HepG2 (cell line): ENCODE results near the gene PHF23. TPM values are rescaled to one million over a fixed set of nuclear protein-coding genes. Genes with fewer than 3 reads are reported as not detected.

Source experiments
- ATAC-seq: fragments of 200-7000 bp; cut with Tn5 transposase; 3 replicates; pipeline ENCODE4 v1.9.1; 2020; ENCODE audit warnings: mild to moderate bottlenecking, moderate library complexity
- BruUV-seq: library from RNA; stranded (reverse); fragments of 400-500 nt; replicated peaks from 2 replicates; lab custom pipeline; 2021; lab: Mats Ljungman, UMichigan
- CTCF ChIA-PET: fragments of 300-600 bp; formaldehyde crosslinking; extraction: SDS; loops from one replicate; lab custom pipeline; 2021; ENCODE audit warnings: low total read pairs, inconsistent platforms, low intra/inter-chr PET ratio; lab: Yijun Ruan, JAX
- POLR2A ChIA-PET: fragments of 350-600 bp; sonication (Branson Sonifier 250); formaldehyde crosslinking; loops from one replicate; lab custom pipeline; 2020; ENCODE audit warnings: antibody characterized with exemption, inconsistent platforms; lab: Yijun Ruan, JAX
- DNase-seq: peaks from one replicate; pipeline ENCODE4 v3.0.0-alpha.2; 2015; ENCODE audit warnings: low spot score
- FAIRE-seq: peaks from 3 replicates; lab custom pipeline; 2011; peaks lifted over from hg19 to GRCh38; lab: Jason Lieb, UNC
- H2AFZ ChIP-seq: one replicate; pipeline ENCODE4 v1.6.1; 2011; ENCODE audit warnings: low read length, inconsistent platforms
- H3K27ac ChIP-seq: fragments of 300-600 bp; 3 replicates; pipeline ENCODE4 v1.8.0; 2011; ENCODE audit warnings: mixed run types, mild to moderate bottlenecking, mixed read lengths, low read length, inconsistent platforms; ENCODE audit not compliant: insufficient read depth; ENCODE audit errors: extremely low read length
- H3K27me3 ChIP-seq, 2 experiments: fragments of 200-600 bp in 1 of 2; 2 replicates in 1 of 2; 3 replicates in 1 of 2; pipeline versions ENCODE4 v1.6.0 to v1.8.0; 2011; ENCODE audit warnings: low read length in 2 of 2, mild to moderate bottlenecking in 2 of 2, moderate library complexity in 2 of 2, inconsistent platforms in 1 of 2; ENCODE audit not compliant: insufficient read depth in 2 of 2, control insufficient read depth in 1 of 2
- H3K36me3 ChIP-seq, 2 experiments: fragments of 200-600 bp in 1 of 2; replicated peaks in 1 of 2; 2 replicates in 1 of 2; 3 replicates in 1 of 2; pipeline versions ENCODE4 v1.5.1 to v1.8.0; 2011; ENCODE audit warnings: low read length in 2 of 2, inconsistent platforms in 1 of 2; ENCODE audit not compliant: insufficient read depth in 2 of 2, control insufficient read depth in 1 of 2
- H3K4me1 ChIP-seq: 2 replicates; pipeline ENCODE4 v1.5.1; 2012; ENCODE audit warnings: low read length, inconsistent platforms; ENCODE audit not compliant: insufficient read depth
- H3K4me2 ChIP-seq: 2 replicates; pipeline ENCODE4 v1.6.0; 2011; ENCODE audit warnings: low read depth, low read length, inconsistent platforms
- H3K4me3 ChIP-seq, 3 experiments: fragments of 200-600 bp in 1 of 3; sonication (generic), shearing (Covaris generic) in 1 of 3; replicated peaks in 1 of 3; 2 replicates each; pipeline ENCODE4 v1.5.1; 2011 to 2016; ENCODE audit warnings: low read length in 3 of 3, inconsistent platforms in 2 of 3, low read depth in 2 of 3, mild to moderate bottlenecking in 2 of 3, control low read depth in 1 of 3, mixed read lengths in 1 of 3; ENCODE audit not compliant: insufficient read depth in 1 of 3
- H3K79me2 ChIP-seq: one replicate; pipeline ENCODE4 v1.6.1; 2011; ENCODE audit warnings: low read length, inconsistent platforms; ENCODE audit not compliant: insufficient read depth
- H3K9ac ChIP-seq: 2 replicates; pipeline ENCODE4 v1.6.0; 2011; ENCODE audit warnings: mild to moderate bottlenecking, low read depth, low read length, inconsistent platforms; ENCODE audit not compliant: insufficient read depth
- H3K9me3 ChIP-seq: 2 replicates; pipeline ENCODE4 v1.5.1; 2012; ENCODE audit warnings: mild to moderate bottlenecking, low read length
- H4K20me1 ChIP-seq: 2 replicates; pipeline ENCODE4 v1.6.0; 2011; ENCODE audit warnings: inconsistent platforms, mild to moderate bottlenecking, low read length, moderate library complexity; ENCODE audit not compliant: insufficient read depth
- CBX2 ChIP-seq, 2 experiments: fragments of 200-600 bp in 1 of 2; sonication (generic); formaldehyde crosslinking in 1 of 2; IDR thresholded peaks; 2 replicates each; pipeline versions ENCODE4 v1.7.0 to v1.8.1; 2018 to 2022; ENCODE audit warnings: low read depth in 2 of 2, low read length in 1 of 2, mild to moderate bottlenecking in 1 of 2, missing genetic modification reagents in 1 of 2
- EED ChIP-seq: sonication (generic); formaldehyde crosslinking; IDR thresholded peaks from 2 replicates; pipeline ENCODE4 v1.5.0; 2020; ENCODE audit warnings: mild to moderate bottlenecking, missing genetic modification reagents
- FOSL1 ChIP-seq: sonication (generic); formaldehyde crosslinking; IDR thresholded peaks from 2 replicates; pipeline ENCODE4 v1.9.0; 2021; ENCODE audit warnings: missing genetic modification reagents, borderline replicate concordance
- KLF12 ChIP-seq: sonication (generic); formaldehyde crosslinking; IDR thresholded peaks from 2 replicates; pipeline ENCODE4 v1.4.0; 2020; ENCODE audit warnings: missing genetic modification reagents, borderline replicate concordance
- SRF ChIP-seq: IDR thresholded peaks from 2 replicates; pipeline ENCODE4 v1.6.1; 2011; ENCODE audit warnings: mild to moderate bottlenecking, low read depth, low read length, moderate library complexity
- SRSF1 ChIP-seq: fragments of 200-400 bp; formaldehyde crosslinking; optimal IDR thresholded peaks from 2 replicates; pipeline ENCODE3; 2017; ENCODE audit warnings: mild to moderate bottlenecking, low read depth, low read length, moderate library complexity
- THYN1 ChIP-seq: sonication (generic); formaldehyde crosslinking; IDR thresholded peaks from 2 replicates; pipeline ENCODE4 v1.8.1; 2023; ENCODE audit warnings: low read depth, mild to moderate bottlenecking, moderate library complexity, missing genetic modification reagents, borderline replicate concordance
- ZBTB20 ChIP-seq: sonication (generic); formaldehyde crosslinking; IDR thresholded peaks from 2 replicates; pipeline ENCODE4 v1.8.1; 2023; ENCODE audit warnings: missing genetic modification reagents, low read depth, mild to moderate bottlenecking, borderline replicate concordance
- WGBS: methylation state at CpG from one replicate; pipeline ENCODE4 v1.1.6; 2017; ENCODE audit warnings: low lambda C conversion rate; 5-methylcytosine and 5-hydroxymethylcytosine counted together
- in situ Hi-C: cut with HindIII; loops from 2 replicates; pipeline ENCODE4 v1.10.0; 2017; ENCODE audit warnings: low pct_unique_long_range_greater_than_20kb; ENCODE audit not compliant: extremely low pct_ligation_motif_present
- intact Hi-C: fragments of 100-400 bp; cut with micrococcal nuclease; formaldehyde crosslinking; loops from one replicate; pipeline ENCODE4 v1.10.0; 2022; ENCODE audit not compliant: unreplicated experiment
- polyA plus RNA-seq, 8 experiments: library from polyadenylated mRNA; depleted of rRNA in 3 of 8; stranded (reverse) in 7 of 8; unstranded in 1 of 8; fragments of >200 nt; fragmentation: Illumina TruSeq in 4 of 8; extraction: Trizol in 4 of 8; gene quantifications; 2 replicates each; pipeline versions ENCODE4 v1.2.1 to v1.2.3, GENCODE V29; 2011 to 2016; ENCODE audit warnings: low read depth in 4 of 8, missing spikeins in 1 of 8, mixed read lengths in 1 of 8; ENCODE audit not compliant: insufficient read depth in 1 of 8
- total RNA-seq, 5 experiments: library from RNA; depleted of rRNA; stranded (reverse); fragments of >200 nt; fragmentation: Illumina TruSeq; extraction: Trizol; gene quantifications; 2 replicates each; pipeline ENCODE4 v1.2.3, GENCODE V29; 2016; ENCODE audit warnings: low read depth in 1 of 5

The PHF23 gene
- total and polyA plus RNA-seq, 2 of the 13 experiments (the other 11 are each of a cell fraction or from before 2014, with no cell fraction given): 27.6 to 33.2 TPM

- no peak for TF ChIP-seq SRSF1
- 0 out of 2 replicates have a peak, but pooled peaks have one; percentile 60 for TF ChIP-seq ZBTB20 (CRISPR knock-in tag)
- TF ChIP-seq KLF12: no peak
- TF ChIP-seq EED (CRISPR knock-in tag): 0 out of 2 replicates have a peak, but pooled peaks have one; percentile 5
- TF ChIP-seq FOSL1 (CRISPR knock-in tag): no peak
These were observed 5.6 kb downstream of the PHF23 start (continued) for GRCh38 chr17:7233701-7234082.

GRCh38 chr17:7232114-7232513 is 7.1 kb downstream of the PHF23 start:
- intact Hi-C loops (loop anchor here (10.0 kb wide), 1 partner anchor 57 kb away; the partner anchor contains the start of gene ASGR1), in situ Hi-C loops (no loop called here)
- Histone ChIP-seq H3K4me1 (peaks cover 48% of the 10 kb centered on the region), H3K27ac (no peak overlapping the region), H2AFZ (no peak overlapping the region), H3K4me2 (peak overlapping the region; percentile 92), H4K20me1 (peaks cover 13% of the 10 kb centered on the region; the same call in 1 of the 2 replicates), H3K4me3 (peak overlapping the region; percentile 22 to 93 (median 89); a peak in 5 of 6 replicates), H3K9ac (peak overlapping the region; percentile 53; the same call in 1 of the 2 replicates), H3K27me3 (no peaks in the 10 kb centered on the region; a peak in 1 of 5 replicates), H3K36me3 (peaks cover 30 to 63% of the 10 kb centered on the region in 2 experiments)
- BruUV-seq: TSS peak; percentile 33
- WGBS: 86% methylated on average over 5 of the region's 5 CpGs
- FAIRE-seq (no peak), DNase-seq (no peak), ATAC-seq (no peak)
- TF ChIP-seq SRF (0 out of 2 replicates have a peak, but pooled peaks have one; percentile 35), THYN1 (no peak), CBX2 (IDR thresholded peaks at IDR 0.05; ENCODE audit: low read depth, low read length) (no peak), CBX2 (CRISPR knock-in tag; IDR thresholded peaks at IDR 0.05; ENCODE audit: low read depth) (no peak)
- TF ChIP-seq, all 625 proteins: peak for 1
- CTCF ChIA-PET: no interaction called here
- H3K9me3 ChIP-seq: no peaks in the 10 kb centered on the region
- POLR2A ChIA-PET: interaction anchor here (8.9 kb wide), 1 partner anchor 10 kb away, joined by 140 read pairs; the partner anchor contains the start of genes ACADVL and DLG4
- peaks cover 49% of the 10 kb centered on the region for H3K79me2 ChIP-seq
